GM12873 (cell line): Measurements from ENCODE around the gene LONRF2.
A peak's percentile ranks its signal among the peaks of the same experiment; 100 is the strongest.

Source experiments
- TF ChIP-seq, protein P1 (sequence below): IDR thresholded peaks from 2 replicates; pipeline ENCODE4 v1.5.1; 2012; ENCODE audit warnings: low read depth, mild to moderate bottlenecking, moderate library complexity, low read length, control low read depth; ENCODE audit not compliant: insufficient read depth; ENCODE audit errors: missing control alignments

LONRF2 gene

DNA sequence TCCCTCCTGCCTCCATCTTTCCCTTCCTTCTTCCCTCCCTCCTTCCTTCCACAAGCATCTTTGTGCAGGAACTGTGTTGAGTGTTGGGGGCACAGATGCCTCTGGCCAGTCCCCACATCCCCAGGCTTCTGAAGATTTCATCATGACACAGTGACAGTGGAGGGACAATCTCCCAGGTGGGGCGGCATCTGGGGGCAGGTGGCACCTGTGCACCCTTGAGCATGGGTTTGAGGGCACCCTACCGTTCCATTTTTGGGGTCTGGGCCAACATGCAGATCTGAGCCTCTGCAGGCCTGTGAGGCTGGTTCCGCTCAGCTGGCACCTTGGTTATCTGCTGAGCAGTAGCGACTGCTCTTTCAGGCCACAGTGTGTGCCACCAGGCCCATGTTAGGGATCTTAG lies 57.6 kb downstream of the LONRF2 start:
- TF ChIP-seq, protein P1, sequence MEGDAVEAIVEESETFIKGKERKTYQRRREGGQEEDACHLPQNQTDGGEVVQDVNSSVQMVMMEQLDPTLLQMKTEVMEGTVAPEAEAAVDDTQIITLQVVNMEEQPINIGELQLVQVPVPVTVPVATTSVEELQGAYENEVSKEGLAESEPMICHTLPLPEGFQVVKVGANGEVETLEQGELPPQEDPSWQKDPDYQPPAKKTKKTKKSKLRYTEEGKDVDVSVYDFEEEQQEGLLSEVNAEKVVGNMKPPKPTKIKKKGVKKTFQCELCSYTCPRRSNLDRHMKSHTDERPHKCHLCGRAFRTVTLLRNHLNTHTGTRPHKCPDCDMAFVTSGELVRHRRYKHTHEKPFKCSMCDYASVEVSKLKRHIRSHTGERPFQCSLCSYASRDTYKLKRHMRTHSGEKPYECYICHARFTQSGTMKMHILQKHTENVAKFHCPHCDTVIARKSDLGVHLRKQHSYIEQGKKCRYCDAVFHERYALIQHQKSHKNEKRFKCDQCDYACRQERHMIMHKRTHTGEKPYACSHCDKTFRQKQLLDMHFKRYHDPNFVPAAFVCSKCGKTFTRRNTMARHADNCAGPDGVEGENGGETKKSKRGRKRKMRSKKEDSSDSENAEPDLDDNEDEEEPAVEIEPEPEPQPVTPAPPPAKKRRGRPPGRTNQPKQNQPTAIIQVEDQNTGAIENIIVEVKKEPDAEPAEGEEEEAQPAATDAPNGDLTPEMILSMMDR: no peak

DNA sequence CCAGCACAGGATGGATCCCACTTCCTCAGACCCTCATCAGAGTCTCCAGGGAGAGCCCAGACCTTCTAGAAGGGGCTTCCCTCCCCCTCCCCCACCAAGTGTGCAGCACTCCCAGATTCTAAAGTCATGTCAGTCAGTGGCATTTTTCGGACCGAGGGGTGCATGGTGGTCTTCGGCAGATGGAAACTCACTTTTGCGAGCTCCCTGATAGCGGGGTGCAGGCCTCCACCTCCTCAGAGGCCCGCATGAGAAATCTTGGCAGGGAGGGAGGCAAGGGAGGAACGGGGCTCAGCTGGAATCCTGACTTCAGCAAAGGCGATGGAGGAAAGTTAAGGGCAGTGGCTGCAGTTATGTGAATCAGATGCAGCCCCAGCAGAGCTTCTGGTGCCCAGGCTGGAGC lies 58.2 kb downstream of the LONRF2 start:
- TF ChIP-seq, protein P1: no peak

DNA sequence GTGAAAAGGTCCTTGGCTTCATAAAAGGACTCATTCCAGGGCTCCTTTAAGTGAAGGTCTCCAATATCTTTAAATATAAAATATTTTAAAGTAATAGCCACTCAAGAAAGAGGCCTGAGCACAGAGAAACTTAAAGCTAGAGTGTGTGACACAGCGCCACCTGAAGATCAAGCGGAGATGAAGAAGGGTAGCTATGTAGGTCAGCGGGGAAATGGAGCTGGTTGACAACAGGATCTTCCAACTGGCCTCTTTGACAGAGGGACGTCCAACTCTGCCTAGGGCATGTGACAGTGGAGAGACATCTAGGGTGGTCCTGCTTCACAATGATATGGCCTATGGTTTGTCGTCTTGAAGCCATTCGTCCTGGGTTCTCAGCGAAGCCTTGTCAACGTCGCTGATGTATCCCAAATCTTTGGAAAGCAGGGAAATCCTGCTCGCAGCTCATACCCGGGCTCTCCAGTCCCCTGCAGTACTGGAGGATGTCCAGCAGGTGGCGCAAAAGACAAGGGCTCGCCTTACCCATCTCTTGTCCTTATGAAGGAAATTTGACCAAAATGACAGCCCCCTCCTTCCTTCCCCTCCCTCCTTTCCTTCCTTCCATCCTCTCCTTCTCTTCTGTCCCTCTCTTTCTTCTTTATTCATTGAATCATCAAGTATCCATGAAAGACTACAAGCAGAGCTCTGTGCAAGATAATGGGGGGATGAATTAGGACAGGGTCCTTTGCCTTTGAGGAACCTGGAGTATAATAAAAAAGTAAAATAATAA lies 59.6 kb downstream of the LONRF2 start:
- TF ChIP-seq, protein P1: peak; percentile 98

DNA sequence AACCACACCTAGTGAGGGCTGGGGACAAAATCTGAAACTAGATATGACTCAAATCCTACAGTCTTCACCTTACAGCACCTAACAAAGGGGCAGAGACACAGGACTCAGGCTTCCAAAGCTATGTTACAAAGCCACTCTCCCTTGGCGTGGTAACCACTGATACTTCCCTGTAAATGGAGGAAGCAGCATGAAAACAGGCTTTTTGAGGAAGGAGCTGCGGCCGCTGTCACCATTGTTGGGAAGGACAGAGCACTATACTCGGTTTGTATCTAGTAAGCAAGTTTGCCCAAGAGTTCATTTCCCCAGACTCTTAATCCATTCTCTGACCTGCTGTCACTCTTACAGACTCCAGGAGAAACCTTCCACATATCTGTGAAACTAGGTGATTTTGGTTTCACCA lies 60.3 kb downstream of the LONRF2 start:
- TF ChIP-seq, protein P1: no peak

DNA sequence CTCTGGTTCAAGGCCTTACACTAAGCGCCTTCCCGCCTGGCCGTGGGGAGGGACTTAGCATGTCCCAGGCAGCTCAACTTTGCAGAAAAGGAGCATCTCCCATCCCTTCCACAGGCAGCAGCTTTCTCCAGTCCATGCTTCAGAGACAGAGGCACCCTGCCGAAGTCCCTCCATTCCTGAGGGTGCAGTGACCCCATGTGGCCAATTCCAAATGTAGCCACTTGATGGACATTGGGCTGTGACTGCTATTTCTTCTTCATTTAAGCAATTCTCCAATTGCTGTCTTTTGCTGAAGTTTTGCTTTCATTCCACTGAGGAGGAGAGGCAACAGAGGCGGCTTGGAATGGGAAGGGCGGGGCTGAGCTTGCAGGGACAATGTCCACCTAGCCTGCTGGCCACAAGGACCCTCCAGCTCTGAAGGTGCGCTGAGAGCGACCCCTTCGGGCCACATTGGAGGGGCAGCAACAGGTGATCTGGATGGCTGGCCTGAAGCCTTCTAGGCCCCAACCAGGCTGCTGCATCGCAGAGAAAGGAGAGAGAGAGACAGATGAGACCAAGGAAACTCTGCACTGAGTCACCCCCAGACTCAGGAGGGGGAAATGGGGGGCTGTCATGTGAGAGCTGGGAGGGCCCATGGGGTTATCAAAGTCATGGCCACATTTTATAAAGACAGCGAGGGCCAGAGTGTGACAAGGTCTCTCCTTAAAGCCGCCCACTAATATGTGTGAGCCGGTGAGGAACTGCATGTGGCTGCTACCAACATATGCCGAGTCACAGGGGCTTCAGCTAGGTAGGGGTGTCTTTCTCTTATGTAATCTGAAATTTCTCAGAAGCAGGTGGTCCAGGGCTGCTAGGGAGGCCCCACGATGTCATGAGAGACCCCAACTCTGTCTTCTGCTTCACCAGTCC lies 61.3 kb downstream of the LONRF2 start:
- TF ChIP-seq, protein P1: peak; percentile 57

DNA sequence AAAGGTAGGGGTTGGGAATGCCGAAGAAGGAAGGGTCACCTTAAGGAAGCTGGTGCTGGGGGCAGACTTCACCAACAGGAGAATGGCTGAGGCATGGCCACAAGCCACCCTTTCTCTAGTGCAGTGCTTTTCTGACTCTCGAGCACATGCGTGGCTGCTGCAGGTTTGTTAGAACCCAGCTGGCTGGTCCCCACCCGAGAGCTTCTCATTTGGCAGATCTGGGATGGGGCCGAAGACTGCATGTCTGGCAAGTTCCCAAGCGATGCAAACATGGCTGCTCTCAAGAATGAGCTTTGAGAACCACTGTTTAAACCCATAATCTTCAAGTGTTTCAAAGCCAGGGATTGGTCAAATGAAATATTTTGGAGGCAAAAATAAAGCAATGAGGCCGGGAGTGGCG lies 63.2 kb downstream of the LONRF2 start:
- TF ChIP-seq, protein P1: no peak

DNA sequence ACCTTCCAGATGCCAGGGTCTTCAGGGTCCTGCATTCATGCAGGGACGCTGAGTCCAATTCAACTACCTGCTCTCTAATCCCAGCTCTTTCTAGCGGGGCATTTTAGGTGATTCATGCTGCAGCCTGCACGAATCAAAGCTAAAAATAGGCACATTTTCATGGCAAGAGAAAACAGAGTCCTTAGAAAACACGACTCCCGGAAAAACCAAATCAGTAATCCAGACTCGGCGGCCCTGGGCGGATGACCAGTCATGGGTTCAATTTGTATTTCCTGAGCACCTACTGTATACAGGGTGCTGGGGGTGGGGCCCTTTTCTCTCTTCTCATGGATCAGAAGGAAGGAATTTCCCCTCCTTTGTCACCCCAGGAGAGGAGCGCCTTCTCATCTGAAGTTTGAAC lies 64.4 kb downstream of the LONRF2 start:
- TF ChIP-seq, protein P1: no peak
